ENCODE measurements around the gene SDR42E1. TPM values are rescaled to one million over a fixed set of nuclear protein-coding genes. Genes with fewer than 3 reads are reported as not detected.

The SDR42E1 gene
- total and polyA plus RNA-seq, 4 donors = 1.9 to 6.5 (median 3.3) TPM

GRCh38 chr16:82049484-82049883 is 38.2 kb upstream of the SDR42E1 start:
- WGBS = 78% methylated on average over 1 of the region's 1 CpG
- Histone ChIP-seq H3K4me1 (ENCODE audit: control insufficient read depth in 4 of 4, insufficient read depth in 4 of 4, low read length in 3 of 4) (peaks cover 9 to 82% (median 62%) of the 10 kb centered on the region in 4 donors), H3K4me3 (ENCODE audit: low read depth in 1 of 3, low read length in 3 of 3) (no peak overlapping the region), H3K9me3 (ENCODE audit: control insufficient read depth in 4 of 4, low read length in 3 of 4) (no peaks in the 10 kb centered on the region), H3K36me3 (ENCODE audit: control insufficient read depth in 4 of 4, insufficient read depth in 3 of 4, low read depth in 1 of 4, low read length in 3 of 4) (peaks cover 0 to 5% (median 0%) of the 10 kb centered on the region in 4 donors), H3K27ac (ENCODE audit: low read depth in 1 of 2, low read length in 2 of 2) (no peak overlapping the region), H3K9ac (ENCODE audit: low read depth in 1 of 2, low read length in 2 of 2) (no peak overlapping the region), H3K27me3 (ENCODE audit: control insufficient read depth in 4 of 4, insufficient read depth in 4 of 4, low read length in 3 of 4) (no peaks in the 10 kb centered on the region)
- DNase-seq (ENCODE audit: low spot score) = no peak
- TF ChIP-seq FOXA2 (IDR thresholded peaks at IDR 0.05) (no peak), EGR1 (IDR thresholded peaks at IDR 0.05; ENCODE audit: low read depth in 2 of 2) (no peak)

DNA sequence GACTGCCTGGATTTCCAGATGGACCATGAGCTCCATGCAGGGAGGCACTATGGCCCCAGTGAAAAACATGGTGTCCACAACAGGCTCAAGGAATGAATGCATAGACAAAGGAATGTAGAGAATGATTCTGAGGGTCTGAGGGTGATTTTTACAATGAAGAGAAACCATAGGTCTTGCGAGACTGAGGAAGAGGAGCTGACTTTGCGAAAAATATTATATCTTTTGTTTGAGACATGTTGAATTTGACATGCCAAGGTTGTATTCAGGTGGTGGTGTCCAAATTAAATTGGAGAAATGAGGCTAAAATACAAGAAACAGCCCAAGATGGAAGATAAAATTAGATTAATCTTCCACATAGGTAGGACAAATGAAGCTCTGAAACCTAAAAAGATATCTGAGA is 36.5 kb upstream of the SDR42E1 start:
- Histone ChIP-seq H3K9me3 (ENCODE audit: control insufficient read depth in 4 of 4, low read length in 3 of 4) (no peaks in the 10 kb centered on the region), H3K9ac (ENCODE audit: low read depth in 1 of 2, low read length in 2 of 2) (no peak overlapping the region), H3K4me3 (ENCODE audit: low read depth in 1 of 3, low read length in 3 of 3) (no peak overlapping the region), H3K4me1 (ENCODE audit: control insufficient read depth in 4 of 4, insufficient read depth in 4 of 4, low read length in 3 of 4) (peaks cover 12 to 82% (median 62%) of the 10 kb centered on the region in 4 donors), H3K27ac (ENCODE audit: low read depth in 1 of 2, low read length in 2 of 2) (no peak overlapping the region), H3K27me3 (ENCODE audit: control insufficient read depth in 4 of 4, insufficient read depth in 4 of 4, low read length in 3 of 4) (no peaks in the 10 kb centered on the region), H3K36me3 (ENCODE audit: control insufficient read depth in 4 of 4, insufficient read depth in 3 of 4, low read depth in 1 of 4, low read length in 3 of 4) (no peaks in the 10 kb centered on the region)
- no peak for DNase-seq (ENCODE audit: low spot score)
- TF ChIP-seq HNF4A (conservative IDR thresholded peaks at IDR 0.05) = no peak
- 94% methylated on average over 2 of the region's 2 CpGs for WGBS

- Histone ChIP-seq H3K36me3 (ENCODE audit: control insufficient read depth in 4 of 4, insufficient read depth in 3 of 4, low read depth in 1 of 4, low read length in 3 of 4) (no peaks in the 10 kb centered on the region), H3K4me1 (ENCODE audit: control insufficient read depth in 4 of 4, insufficient read depth in 4 of 4, low read length in 3 of 4) (peaks cover 12 to 78% (median 61%) of the 10 kb centered on the region in 4 donors), H3K4me3 (ENCODE audit: low read depth in 1 of 3, low read length in 3 of 3) (no peak overlapping the region), H3K9ac (ENCODE audit: low read depth in 1 of 2, low read length in 2 of 2) (no peak overlapping the region), H3K27ac (ENCODE audit: low read depth in 1 of 2, low read length in 2 of 2) (no peak overlapping the region), H3K27me3 (ENCODE audit: control insufficient read depth in 4 of 4, insufficient read depth in 4 of 4, low read length in 3 of 4) (no peaks in the 10 kb centered on the region), H3K9me3 (ENCODE audit: control insufficient read depth in 4 of 4, low read length in 3 of 4) (no peaks in the 10 kb centered on the region)
- no peak for DNase-seq (ENCODE audit: low spot score)
- 56% methylated on average over 2 of the region's 2 CpGs for WGBS
- TF ChIP-seq FOXA1 (IDR thresholded peaks at IDR 0.05) (no peak), RAD21 (IDR thresholded peaks at IDR 0.05) (no peak), YY1 (IDR thresholded peaks at IDR 0.05) (no peak), ATF3 (IDR thresholded peaks at IDR 0.05) (no peak), HNF4G (IDR thresholded peaks at IDR 0.05) (no peak), REST (IDR thresholded peaks at IDR 0.05) (no peak), EGR1 (IDR thresholded peaks at IDR 0.05; ENCODE audit: low read depth in 2 of 2) (no peak), RXRA (IDR thresholded peaks at IDR 0.05) (no peak), FOXA2 (IDR thresholded peaks at IDR 0.05) (no peak), SP1 (IDR thresholded peaks at IDR 0.05) (no peak), CTCF (IDR thresholded peaks at IDR 0.05; ENCODE audit: low read depth, low read length, missing input control) (no peak), GABPA (IDR thresholded peaks at IDR 0.05 in 1 of 2, conservative IDR thresholded peaks at IDR 0.05 in 1 of 2) (no peak), NR2F2 (IDR thresholded peaks at IDR 0.05) (no peak), MAX (IDR thresholded peaks at IDR 0.05) (no peak)
- TF ChIP-seq, protein P1, sequence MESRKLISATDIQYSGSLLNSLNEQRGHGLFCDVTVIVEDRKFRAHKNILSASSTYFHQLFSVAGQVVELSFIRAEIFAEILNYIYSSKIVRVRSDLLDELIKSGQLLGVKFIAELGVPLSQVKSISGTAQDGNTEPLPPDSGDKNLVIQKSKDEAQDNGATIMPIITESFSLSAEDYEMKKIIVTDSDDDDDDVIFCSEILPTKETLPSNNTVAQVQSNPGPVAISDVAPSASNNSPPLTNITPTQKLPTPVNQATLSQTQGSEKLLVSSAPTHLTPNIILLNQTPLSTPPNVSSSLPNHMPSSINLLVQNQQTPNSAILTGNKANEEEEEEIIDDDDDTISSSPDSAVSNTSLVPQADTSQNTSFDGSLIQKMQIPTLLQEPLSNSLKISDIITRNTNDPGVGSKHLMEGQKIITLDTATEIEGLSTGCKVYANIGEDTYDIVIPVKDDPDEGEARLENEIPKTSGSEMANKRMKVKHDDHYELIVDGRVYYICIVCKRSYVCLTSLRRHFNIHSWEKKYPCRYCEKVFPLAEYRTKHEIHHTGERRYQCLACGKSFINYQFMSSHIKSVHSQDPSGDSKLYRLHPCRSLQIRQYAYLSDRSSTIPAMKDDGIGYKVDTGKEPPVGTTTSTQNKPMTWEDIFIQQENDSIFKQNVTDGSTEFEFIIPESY (IDR thresholded peaks at IDR 0.05) = no peak
These were observed 36.1 kb upstream of the SDR42E1 start for GRCh38 chr16:82047374-82047773.
